Right hindlimb (tissue), 1 donor: ENCODE results near the gene MED14.

Experiments used
- DNase-seq: peaks from one replicate; pipeline ENCODE4 v3.0.0-alpha.2; 2018

MED14 gene

GRCh38 chrX:40663078-40663740, 72.1 kb downstream of the MED14 start:
- DNase-seq = no peak

GRCh38 chrX:40661489-40661888, 73.9 kb downstream of the MED14 start:
- DNase-seq = no peak

GRCh38 chrX:40660381-40660780, 75.0 kb downstream of the MED14 start:
- no peak for DNase-seq

GRCh38 chrX:40653535-40653934, 81.8 kb downstream of the MED14 start:
- no peak for DNase-seq

- no peak for DNase-seq
Measured at GRCh38 chrX:40652664-40653063, 82.7 kb downstream of the MED14 start.

- peak; percentile 55 for DNase-seq
Measured at GRCh38 chrX:40651620-40652223, 83.6 kb downstream of the MED14 start.

GRCh38 chrX:40647307-40648197, 87.8 kb downstream of the MED14 start, which contains the start of gene CXorf38:
CXorf38 (minus strand) TSS chrX:40647561; CDS start chrX:40647520, 41 bp downstream.
- peak; percentile 95 for DNase-seq

GRCh38 chrX:40646489-40647306, 88.6 kb downstream of the MED14 start:
- peak; percentile 39 for DNase-seq

GRCh38 chrX:40644821-40645358, 90.5 kb downstream of the MED14 start:
- no peak for DNase-seq

- DNase-seq = no peak
Measured at GRCh38 chrX:40644176-40644575, 91.2 kb downstream of the MED14 start.

- DNase-seq = no peak
Measured at GRCh38 chrX:40637687-40638086, 97.7 kb downstream of the MED14 start.

GRCh38 chrX:40632199-40632598, 103.1 kb downstream of the MED14 start:
- no peak for DNase-seq

- no peak for DNase-seq
Measured at GRCh38 chrX:40628506-40628905, 106.8 kb downstream of the MED14 start.

- no peak for DNase-seq
Measured at GRCh38 chrX:40625294-40625693, 110.0 kb downstream of the MED14 start.

- DNase-seq = no peak
Measured at GRCh38 chrX:40623665-40624064, 111.7 kb downstream of the MED14 start.

GRCh38 chrX:40623139-40623536, 112.2 kb downstream of the MED14 start, which contains the start of gene MPC1L:
MPC1L (plus strand) TSS chrX:40623428; CDS start chrX:40623566, 138 bp downstream.
- no peak for DNase-seq

- no peak for DNase-seq
Measured at GRCh38 chrX:40622479-40623138, 112.7 kb downstream of the MED14 start.

- no peak for DNase-seq
Measured at GRCh38 chrX:40617566-40617965, 117.8 kb downstream of the MED14 start.

- DNase-seq = no peak
Measured at GRCh38 chrX:40615976-40616375, 119.4 kb downstream of the MED14 start.

GRCh38 chrX:40612511-40612910, 122.8 kb downstream of the MED14 start:
- DNase-seq = no peak

GRCh38 chrX:40607381-40607780, 128.0 kb downstream of the MED14 start:
- no peak for DNase-seq

GRCh38 chrX:40603446-40603845, 131.9 kb downstream of the MED14 start:
- DNase-seq = no peak
